T-cell (primary cell): Measurements from ENCODE around the gene DSCAML1. TPM values are rescaled to one million over a fixed set of nuclear protein-coding genes. Genes with fewer than 3 reads are reported as not detected.
A peak's percentile ranks its signal among the peaks of the same experiment; 100 is the strongest.

ENCODE experiments used
- ATAC-seq, 4 experiments: fragments of 200-7000 bp in 3 of 4; fragments of 150-1000 bp in 1 of 4; cut with Tn5 transposase; replicated peaks in 1 of 4; 1 replicate in 3 of 4; 2 replicates in 1 of 4; pipeline ENCODE4 v1.10.0; 2021; ENCODE audit warnings: moderate library complexity in 3 of 4, mild to moderate bottlenecking in 2 of 4, moderate number of reproducible peaks in 1 of 4
- CTCF ChIA-PET, 2 donors: fragments of 300-600 bp; sonication (Branson Sonifier 250); formaldehyde crosslinking; loops; one replicate each; lab custom pipeline; 2022; ENCODE audit warnings: antibody characterized with exemption in 2 of 2; lab: Charles Lee
- POLR2A ChIA-PET, 2 donors: fragments of 300-600 bp; sonication (Branson Sonifier 250); formaldehyde crosslinking; loops; one replicate each; lab custom pipeline; 2022; ENCODE audit warnings: antibody characterized with exemption in 2 of 2; lab: Charles Lee
- DNase-seq, 35 experiments: peaks; one replicate each; pipeline versions ENCODE4 v3.0.0 to v3.0.0-alpha.2; 2013 to 2023
- H3K27ac ChIP-seq: one replicate; pipeline ENCODE4 v1.5.1; 2013; ENCODE audit warnings: low read length
- H3K27me3 ChIP-seq, 2 experiments: replicated peaks in 1 of 2; 1 replicate in 1 of 2; 2 replicates in 1 of 2; pipeline versions ENCODE4 v1.6.1 to v1.7.0; 2013; ENCODE audit warnings: low read length in 1 of 2, mixed read lengths in 1 of 2; ENCODE audit not compliant: control insufficient read depth in 2 of 2, insufficient read depth in 2 of 2; ENCODE audit errors: extremely low read depth in 1 of 2
- H3K36me3 ChIP-seq, 2 donors: 1 replicate in 1 of 2; 2 replicates in 1 of 2; pipeline versions ENCODE4 v1.6.1 to v1.7.0; 2013; ENCODE audit warnings: low read length in 1 of 2; ENCODE audit not compliant: control insufficient read depth in 2 of 2, insufficient read depth in 1 of 2; ENCODE audit errors: extremely low read depth in 1 of 2
- H3K4me1 ChIP-seq, 2 experiments: 1 replicate in 1 of 2; 2 replicates in 1 of 2; pipeline versions ENCODE4 v1.6.1 to v1.7.0; 2013; ENCODE audit warnings: low read length in 2 of 2, mixed read lengths in 1 of 2; ENCODE audit not compliant: insufficient read depth in 2 of 2, control insufficient read depth in 1 of 2; ENCODE audit errors: extremely low read depth in 1 of 2
- H3K4me3 ChIP-seq, 2 donors: 1 replicate in 1 of 2; 2 replicates in 1 of 2; pipeline versions ENCODE4 v1.5.1 to v1.7.0; 2013; ENCODE audit warnings: mild to moderate bottlenecking in 2 of 2, low read length in 1 of 2, moderate library complexity in 1 of 2; ENCODE audit not compliant: control insufficient read depth in 1 of 2; ENCODE audit errors: extremely low read depth in 1 of 2
- H3K9me3 ChIP-seq: 2 replicates; pipeline ENCODE4 v1.7.0; 2013
- H3K27ac Mint-ChIP-seq, 2 donors: one replicate each; pipeline ENCODE4 v1.8.0; 2020 to 2021; ENCODE audit warnings: mild to moderate bottlenecking in 2 of 2, mixed read lengths in 2 of 2
- H3K27me3 Mint-ChIP-seq, 2 donors: one replicate each; pipeline ENCODE4 v1.8.0; 2021 to 2022; ENCODE audit warnings: mixed read lengths in 2 of 2
- H3K36me3 Mint-ChIP-seq: one replicate; pipeline ENCODE4 v1.8.0; 2021; ENCODE audit warnings: mixed read lengths
- H3K4me1 Mint-ChIP-seq, 3 donors: one replicate each; pipeline ENCODE4 v1.8.0; 2020 to 2022; ENCODE audit warnings: mixed read lengths in 3 of 3, mild to moderate bottlenecking in 1 of 3
- H3K4me3 Mint-ChIP-seq, 3 donors: one replicate each; pipeline ENCODE4 v1.8.0; 2020 to 2022; ENCODE audit warnings: mild to moderate bottlenecking in 3 of 3, mixed read lengths in 3 of 3, moderate library complexity in 3 of 3
- H3K9me3 Mint-ChIP-seq, 3 donors: one replicate each; pipeline ENCODE4 v1.8.0; 2020 to 2022; ENCODE audit warnings: mixed read lengths in 3 of 3
- WGBS: methylation state at CpG from one replicate; pipeline ENCODE4 v1.1.5; 2013; ENCODE audit warnings: missing lambda C conversion rate; ENCODE audit not compliant: insufficient coverage; 5-methylcytosine and 5-hydroxymethylcytosine counted together
- total RNA-seq, 35 experiments: library from RNA in 6 of 35; stranded (reverse) in 6 of 35; fragments of 120-200 nt in 1 of 35; gene quantifications; one replicate each; pipeline versions ENCODE4 v1.2.1 to v1.2.4 and lab custom pipeline; 2013 to 2026

The DSCAML1 gene
- total RNA-seq, 5 donors from 2014 or later (not counting 1 experiment from before 2014, with no cell fraction given) = 0.15 to 2.4 (median 0.96) TPM

DNA sequence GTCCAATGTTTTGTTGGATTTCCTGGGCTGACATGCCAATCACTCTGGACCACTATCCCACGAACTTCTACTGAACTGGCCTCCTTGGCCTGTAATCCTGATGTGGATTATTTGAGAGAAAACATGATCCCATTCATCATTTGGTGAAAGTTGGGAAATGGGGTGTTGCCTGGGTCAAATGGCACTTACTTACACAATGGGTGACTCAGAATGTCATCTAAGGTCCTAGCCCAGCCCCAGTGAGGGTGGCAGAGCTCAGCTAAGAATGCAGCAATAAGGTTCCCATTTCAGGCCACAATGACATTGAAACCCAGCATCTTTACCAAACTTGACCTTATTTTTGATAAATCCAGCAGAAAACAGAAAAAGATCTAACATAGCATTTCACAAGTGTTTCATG, 8.0 kb upstream of the DSCAML1 start:
- Histone ChIP-seq H3K27ac (no peak overlapping the region), H3K9me3 (no peaks in the 10 kb centered on the region), H3K27me3 (peaks cover 0 to 11% of the 10 kb centered on the region in 2 experiments), H3K36me3 (no peaks in the 10 kb centered on the region), H3K4me3 (no peak overlapping the region), H3K4me1 (peaks cover 0 to 15% of the 10 kb centered on the region in 2 experiments)
- peaks cover 0 to 2% of the 10 kb centered on the region in 2 donors for H3K27me3 Mint-ChIP-seq
- DNase-seq (no peak), ATAC-seq (no peak)
- ChIA-PET CTCF (interaction anchor here (1.3 to 5.5 kb wide), 3 partner anchors 12 to 23 kb away, joined by 4 to 56 read pairs (median 12); no protein-coding TSS in a partner anchor), POLR2A (no interaction called here)
- H3K27ac Mint-ChIP-seq = no peak overlapping the region
- H3K4me3 Mint-ChIP-seq = no peak overlapping the region
- WGBS = no CpG with 5 or more reads among the region's 1 CpG
- peaks cover 3 to 12% (median 7%) of the 10 kb centered on the region in 3 donors for H3K4me1 Mint-ChIP-seq
- H3K36me3 Mint-ChIP-seq = no peaks in the 10 kb centered on the region
- no peaks in the 10 kb centered on the region for H3K9me3 Mint-ChIP-seq

- Histone ChIP-seq H3K4me1 (peaks cover 0 to 8% of the 10 kb centered on the region in 2 experiments), H3K9me3 (no peaks in the 10 kb centered on the region), H3K27me3 (peaks cover 0 to 12% of the 10 kb centered on the region in 2 experiments), H3K27ac (no peak overlapping the region), H3K36me3 (no peaks in the 10 kb centered on the region), H3K4me3 (no peak overlapping the region)
- H3K9me3 Mint-ChIP-seq = no peaks in the 10 kb centered on the region
- peaks cover 0 to 6% (median 0%) of the 10 kb centered on the region in 3 donors for H3K4me1 Mint-ChIP-seq
- ATAC-seq (no peak), DNase-seq (no peak)
- no peaks in the 10 kb centered on the region for H3K36me3 Mint-ChIP-seq
- ChIA-PET POLR2A (no interaction called here), CTCF (interaction anchor here in 1 of 2 donors (2.8 kb wide), 1 partner anchor 14 kb away, joined by 12 read pairs; no protein-coding TSS in a partner anchor)
- peaks cover 3 to 9% of the 10 kb centered on the region in 2 donors for H3K27me3 Mint-ChIP-seq
- no peak overlapping the region for H3K4me3 Mint-ChIP-seq
- H3K27ac Mint-ChIP-seq = no peak overlapping the region
- WGBS = 73% methylated on average over 8 of the region's 8 CpGs
These were observed 6.9 kb upstream of the DSCAML1 start for GRCh38 chr11:117803896-117804295.

DNA sequence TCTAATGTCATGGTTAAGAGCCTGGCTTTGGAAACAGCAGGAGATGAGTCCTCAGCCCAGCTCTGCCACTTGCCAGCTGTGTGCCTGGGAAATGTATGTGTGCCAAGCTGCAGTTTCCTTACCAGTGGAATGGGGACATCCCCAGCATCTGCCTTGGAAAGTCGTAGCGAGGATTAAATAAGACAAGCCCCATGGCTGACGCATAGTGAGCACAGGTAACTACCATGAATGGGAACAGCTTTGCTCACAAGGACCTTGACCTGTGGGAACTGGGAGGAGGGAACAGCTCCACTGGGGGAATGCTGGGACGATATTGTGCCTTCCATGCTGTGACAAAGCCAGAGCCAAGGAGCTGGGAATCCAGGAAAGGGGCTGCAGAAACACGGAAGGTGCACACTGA, 2.6 kb upstream of the DSCAML1 start:
- H3K4me3 ChIP-seq = no peak overlapping the region
- 80% methylated on average over 5 of the region's 5 CpGs for WGBS
- no peaks in the 10 kb centered on the region for H3K36me3 ChIP-seq
- Mint-ChIP-seq H3K4me1 (peaks cover 11 to 20% (median 19%) of the 10 kb centered on the region in 3 donors), H3K27ac (no peak overlapping the region), H3K27me3 (peaks cover 28 to 36% of the 10 kb centered on the region in 2 donors), H3K9me3 (no peaks in the 10 kb centered on the region), H3K4me3 (no peak overlapping the region), H3K36me3 (no peaks in the 10 kb centered on the region)
- DNase-seq (no peak), ATAC-seq (no peak)
- H3K27ac ChIP-seq = no peak overlapping the region
- H3K9me3 ChIP-seq = no peaks in the 10 kb centered on the region
- H3K4me1 ChIP-seq = peaks cover 0 to 23% of the 10 kb centered on the region in 2 experiments
- POLR2A ChIA-PET = no interaction called here
- CTCF ChIA-PET = interaction anchor here in 1 of 2 donors (0.5 kb wide), 1 partner anchor 59 kb away, joined by 3 read pairs; no protein-coding TSS in a partner anchor
- peaks cover 5 to 40% of the 10 kb centered on the region in 2 experiments for H3K27me3 ChIP-seq

DNA sequence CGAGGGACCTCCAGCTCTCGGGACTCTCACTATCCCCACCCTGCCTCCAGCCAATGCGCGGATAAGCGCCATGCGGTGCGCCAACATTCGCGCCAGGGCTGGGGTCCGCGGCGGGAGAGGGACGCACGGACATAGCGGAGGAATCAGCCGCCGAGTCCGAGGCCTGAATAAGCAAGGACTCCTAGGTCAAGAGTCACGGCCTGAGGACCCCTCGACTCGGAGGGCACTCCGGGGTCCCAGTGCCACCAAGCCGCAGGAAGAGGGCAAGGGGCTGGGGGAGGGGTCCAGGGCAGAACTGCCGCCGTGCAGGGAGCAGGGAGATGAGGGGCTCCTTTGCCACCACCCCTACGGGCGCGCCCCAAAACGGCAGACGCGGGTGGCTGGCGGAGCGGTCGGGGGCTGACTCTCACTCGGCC, 552 bp downstream of the DSCAML1 start:
- H3K27ac Mint-ChIP-seq = no peak overlapping the region
- no peak for DNase-seq
- Histone ChIP-seq H3K27me3 (peaks cover 9 to 70% of the 10 kb centered on the region in 2 experiments), H3K27ac (no peak overlapping the region), H3K9me3 (no peaks in the 10 kb centered on the region), H3K36me3 (no peaks in the 10 kb centered on the region), H3K4me3 (peak overlapping the region; percentile 30 to 49), H3K4me1 (peaks cover 0 to 23% of the 10 kb centered on the region in 2 experiments)
- H3K4me1 Mint-ChIP-seq = peaks cover 11 to 21% (median 20%) of the 10 kb centered on the region in 3 donors
- 5% methylated on average over 34 of the region's 35 CpGs for WGBS
- H3K36me3 Mint-ChIP-seq = no peaks in the 10 kb centered on the region
- ATAC-seq = peak in 1 of 4 experiments; percentile 6
- ChIA-PET CTCF (interaction anchor here in 1 of 2 donors (1.1 kb wide), 1 partner anchor 257 kb away, joined by 3 read pairs; no protein-coding TSS in a partner anchor), POLR2A (no interaction called here)
- peak overlapping the region in 2 of 3 donors; percentile 49 to 71 for H3K4me3 Mint-ChIP-seq
- H3K27me3 Mint-ChIP-seq = peaks cover 53 to 65% of the 10 kb centered on the region in 2 donors
- no peaks in the 10 kb centered on the region for H3K9me3 Mint-ChIP-seq

GRCh38 chr11:117795638-117796455, 1.2 kb downstream of the DSCAML1 start:
- no peak overlapping the region for H3K27ac Mint-ChIP-seq
- peaks cover 9 to 77% of the 10 kb centered on the region in 2 experiments for H3K27me3 ChIP-seq
- WGBS = 11% methylated on average over 41 of the region's 53 CpGs
- peak overlapping the region; percentile 30 to 49 for H3K4me3 ChIP-seq
- H3K9me3 ChIP-seq = no peaks in the 10 kb centered on the region
- H3K4me1 ChIP-seq = peaks cover 0 to 23% of the 10 kb centered on the region in 2 experiments
- ATAC-seq = peak in 2 of 4 experiments; percentile 12 to 17
- POLR2A ChIA-PET = no interaction called here
- H3K9me3 Mint-ChIP-seq = no peaks in the 10 kb centered on the region
- no peak for DNase-seq
- H3K36me3 Mint-ChIP-seq = no peaks in the 10 kb centered on the region
- CTCF ChIA-PET = interaction anchor here in 1 of 2 donors (1.1 kb wide), 1 partner anchor 257 kb away, joined by 3 read pairs; no protein-coding TSS in a partner anchor
- peak overlapping the region; percentile 51 to 71 (median 57) for H3K4me3 Mint-ChIP-seq
- peaks cover 54 to 68% of the 10 kb centered on the region in 2 donors for H3K27me3 Mint-ChIP-seq
- H3K4me1 Mint-ChIP-seq = peaks cover 11 to 21% (median 20%) of the 10 kb centered on the region in 3 donors
- H3K27ac ChIP-seq = no peak overlapping the region
- H3K36me3 ChIP-seq = no peaks in the 10 kb centered on the region
